H9 (cell line): ENCODE results near the gene NTSR1. TPM values are rescaled to one million over a fixed set of nuclear protein-coding genes. Genes with fewer than 3 reads are reported as not detected.

ENCODE experiments used
- DNase-seq: peaks from one replicate; pipeline ENCODE4 v3.0.0-alpha.2; 2017
- H2AFZ ChIP-seq: one replicate; pipeline ENCODE4 v1.6.1; 2013; ENCODE audit warnings: mild to moderate bottlenecking, low read length, control low read depth, moderate library complexity
- H2AK5ac ChIP-seq: 2 replicates; pipeline ENCODE4 v1.6.1; 2013; ENCODE audit warnings: low read length, control low read depth, mixed read lengths; ENCODE audit not compliant: insufficient read length
- H2BK120ac ChIP-seq: one replicate; pipeline ENCODE4 v1.6.1; 2013; ENCODE audit warnings: low read depth, mild to moderate bottlenecking, low read length, control low read depth, inconsistent platforms; ENCODE audit not compliant: poor library complexity, severe bottlenecking
- H2BK12ac ChIP-seq: 2 replicates; pipeline ENCODE4 v1.6.1; 2013; ENCODE audit warnings: low read length, control low read depth, mixed read lengths, low read depth; ENCODE audit not compliant: insufficient read length
- H2BK15ac ChIP-seq: 2 replicates; pipeline ENCODE4 v1.6.1; 2013; ENCODE audit warnings: low read depth, low read length, control low read depth
- H2BK20ac ChIP-seq: one replicate; pipeline ENCODE4 v1.6.1; 2013; ENCODE audit warnings: low read depth, mild to moderate bottlenecking, low read length, control low read depth, inconsistent platforms; ENCODE audit not compliant: poor library complexity, severe bottlenecking
- H2BK5ac ChIP-seq: 2 replicates; pipeline ENCODE4 v1.6.1; 2013; ENCODE audit warnings: low read length, control low read depth, mixed read lengths; ENCODE audit not compliant: insufficient read length
- H3K14ac ChIP-seq: 2 replicates; pipeline ENCODE4 v1.6.1; 2013; ENCODE audit warnings: low read length, control low read depth; ENCODE audit not compliant: insufficient read depth
- H3K18ac ChIP-seq: 2 replicates; pipeline ENCODE4 v1.6.1; 2013; ENCODE audit warnings: low read depth, mild to moderate bottlenecking, mixed read lengths, low read length, control low read depth; ENCODE audit not compliant: insufficient read length
- H3K23ac ChIP-seq: 2 replicates; pipeline ENCODE4 v1.6.1; 2013; ENCODE audit warnings: low read length, control low read depth, mixed read lengths, low read depth; ENCODE audit not compliant: insufficient read length
- H3K23me2 ChIP-seq: 2 replicates; pipeline ENCODE4 v1.6.1; 2013; ENCODE audit warnings: low read depth, mild to moderate bottlenecking, mixed read lengths, low read length, control low read depth; ENCODE audit not compliant: insufficient read length, poor library complexity, severe bottlenecking
- H3K27ac ChIP-seq: 2 replicates; pipeline ENCODE4 v1.5.1; 2013; ENCODE audit warnings: low read length, control low read depth, mixed read lengths, low read depth; ENCODE audit not compliant: insufficient read length
- H3K27me3 ChIP-seq: 2 replicates; pipeline ENCODE4 v1.6.1; 2013; ENCODE audit warnings: low read length, control low read depth, inconsistent platforms; ENCODE audit not compliant: insufficient read depth
- H3K4ac ChIP-seq: 2 replicates; pipeline ENCODE4 v1.6.1; 2013; ENCODE audit warnings: low read depth, mild to moderate bottlenecking, control low read depth, inconsistent platforms, low read length, moderate library complexity
- H3K4me1 ChIP-seq: 2 replicates; pipeline ENCODE4 v1.6.1; 2013; ENCODE audit warnings: low read length, control low read depth, inconsistent platforms; ENCODE audit not compliant: insufficient read depth
- H3K4me2 ChIP-seq: 2 replicates; pipeline ENCODE4 v1.6.1; 2013; ENCODE audit warnings: low read length, control low read depth, mixed read lengths; ENCODE audit not compliant: insufficient read length, insufficient read depth
- H3K56ac ChIP-seq: 2 replicates; pipeline ENCODE4 v1.6.1; 2013; ENCODE audit warnings: low read depth, mild to moderate bottlenecking, mixed read lengths, low read length, control low read depth; ENCODE audit not compliant: insufficient read length
- H3K79me1 ChIP-seq: 2 replicates; pipeline ENCODE4 v1.6.1; 2013; ENCODE audit warnings: low read depth, mild to moderate bottlenecking, moderate library complexity, low read length, control low read depth, inconsistent platforms; ENCODE audit not compliant: insufficient read depth, poor library complexity, severe bottlenecking
- H3K79me2 ChIP-seq: 2 replicates; pipeline ENCODE4 v1.6.1; 2013; ENCODE audit warnings: low read length, control low read depth, inconsistent platforms; ENCODE audit not compliant: insufficient read depth
- H3K9ac ChIP-seq: 2 replicates; pipeline ENCODE4 v1.6.1; 2013; ENCODE audit warnings: low read length, control low read depth, mixed read lengths; ENCODE audit not compliant: insufficient read length; ENCODE audit errors: extremely low read depth
- H3K9me3 ChIP-seq: one replicate; pipeline ENCODE4 v1.6.1; 2013; ENCODE audit warnings: low read depth, low read length, inconsistent platforms; ENCODE audit not compliant: control insufficient read depth
- H3T11ph ChIP-seq: one replicate; pipeline ENCODE4 v1.6.1; 2013; ENCODE audit warnings: mild to moderate bottlenecking, low read length, control low read depth, inconsistent platforms
- H4K20me1 ChIP-seq: one replicate; pipeline ENCODE4 v1.6.1; 2013; ENCODE audit not compliant: control insufficient read depth, insufficient read length, insufficient read depth
- H4K5ac ChIP-seq: 2 replicates; pipeline ENCODE4 v1.6.1; 2013; ENCODE audit warnings: low read depth, mild to moderate bottlenecking, mixed read lengths, low read length, control low read depth; ENCODE audit not compliant: insufficient read length
- H4K8ac ChIP-seq: replicated peaks from 2 replicates; pipeline ENCODE4 v1.6.1; 2013; ENCODE audit warnings: low read length, control low read depth, mixed read lengths, low read depth; ENCODE audit not compliant: insufficient read length
- H4K91ac ChIP-seq: 2 replicates; pipeline ENCODE4 v1.6.1; 2013; ENCODE audit warnings: low read depth, mild to moderate bottlenecking, moderate library complexity, mixed read lengths, low read length, control low read depth; ENCODE audit not compliant: insufficient read length
- H3K27ac Mint-ChIP-seq, 3 experiments: 2 replicates in 2 of 3; 3 replicates in 1 of 3; pipeline ENCODE4 v1.8.0; 2020 to 2021; ENCODE audit warnings: mixed read lengths in 3 of 3, mild to moderate bottlenecking in 1 of 3, moderate library complexity in 1 of 3
- H3K27me3 Mint-ChIP-seq: 2 replicates; pipeline ENCODE4 v1.8.0; 2021; ENCODE audit warnings: low read depth, mild to moderate bottlenecking, moderate library complexity, mixed read lengths
- H3K36me3 Mint-ChIP-seq, 3 experiments: 2 replicates in 2 of 3; 3 replicates in 1 of 3; pipeline ENCODE4 v1.8.0; 2020 to 2021; ENCODE audit warnings: low read depth in 3 of 3, mixed read lengths in 3 of 3; ENCODE audit not compliant: insufficient read depth in 1 of 3
- H3K4me1 Mint-ChIP-seq, 2 experiments: 2 replicates each; pipeline ENCODE4 v1.8.0; 2020; ENCODE audit warnings: mixed read lengths in 2 of 2
- H3K4me3 Mint-ChIP-seq, 2 experiments: 2 replicates in 1 of 2; 3 replicates in 1 of 2; pipeline ENCODE4 v1.8.0; 2020 to 2021; ENCODE audit warnings: mild to moderate bottlenecking in 2 of 2, mixed read lengths in 2 of 2, moderate library complexity in 1 of 2
- H3K9me3 Mint-ChIP-seq, 2 experiments: 2 replicates in 1 of 2; 3 replicates in 1 of 2; pipeline ENCODE4 v1.8.0; 2020; ENCODE audit warnings: mild to moderate bottlenecking in 2 of 2, mixed read lengths in 2 of 2, moderate library complexity in 1 of 2
- CTCF ChIP-seq: fragments of 200-600 bp; sonication (generic); conservative IDR thresholded peaks from 3 replicates; pipeline ENCODE4 v1.8.0; 2021; ENCODE audit warnings: antibody characterized with exemption, mild to moderate bottlenecking
- whole genome bisulfite sequencing: extraction: QIAGEN DNeasy Blood & Tissue Kit; methylation state at CpG from one replicate; pipeline ENCODE4 v1.1.7; 2013; ENCODE audit warnings: missing lambda C conversion rate, low lambda C conversion rate, mixed read lengths; ENCODE audit not compliant: insufficient read length; ENCODE audit errors: extremely low coverage; 5-methylcytosine and 5-hydroxymethylcytosine counted together
- total RNA-seq: library from RNA; stranded (reverse); gene quantifications from 2 replicates; pipeline ENCODE4 v1.2.1, GENCODE V29; 2021

Gene NTSR1
- total RNA-seq, 1 experiment from 2014 or later: 0.11 TPM

- Histone ChIP-seq H3K56ac (no peak overlapping the region), H3K27ac (no peak overlapping the region), H3K4ac (no peak overlapping the region), H3K79me2 (no peaks in the 10 kb centered on the region), H4K5ac (no peak overlapping the region), H3T11ph (no peak overlapping the region), H2BK15ac (no peak overlapping the region), H2BK120ac (no peak overlapping the region), H3K23ac (no peak overlapping the region), H3K4me1 (peaks cover 3% of the 10 kb centered on the region; the same call in 1 of the 2 replicates), H3K9me3 (no peaks in the 10 kb centered on the region), H3K18ac (no peak overlapping the region), H2AFZ (no peak overlapping the region), H3K79me1 (no peaks in the 10 kb centered on the region), H4K8ac (no peak overlapping the region), H3K23me2 (no peaks in the 10 kb centered on the region), H4K20me1 (no peaks in the 10 kb centered on the region), H2BK20ac (no peak overlapping the region), H3K9ac (no peak overlapping the region), H3K4me2 (no peak overlapping the region), H3K14ac (no peak overlapping the region; the same call in 1 of the 2 replicates), H2BK12ac (no peak overlapping the region), H4K91ac (peak overlapping the region; percentile 4), H2BK5ac (no peak overlapping the region), H2AK5ac (no peak overlapping the region), H3K27me3 (no peaks in the 10 kb centered on the region)
- peaks cover 2 to 15% of the 10 kb centered on the region in 2 experiments; a peak in 3 of 4 replicates for H3K4me1 Mint-ChIP-seq
- no peaks in the 10 kb centered on the region; a peak in 1 of 7 replicates for H3K36me3 Mint-ChIP-seq
- H3K9me3 Mint-ChIP-seq: no peaks in the 10 kb centered on the region; a peak in 1 of 5 replicates
- no peak overlapping the region for H3K4me3 Mint-ChIP-seq
- no peak for DNase-seq
- peaks cover 8% of the 10 kb centered on the region for H3K27me3 Mint-ChIP-seq
- no peak for TF ChIP-seq CTCF
- WGBS: no CpG with 5 or more reads among the region's 24 CpGs
- H3K27ac Mint-ChIP-seq: peak overlapping the region in 2 of 3 experiments; percentile 54 to 73; a peak in 2 of 7 replicates
Measured at GRCh38 chr20:62776035-62776691, 67.5 kb downstream of the NTSR1 start.
